ENCODE data around the gene PEX13.

PEX13 gene

DNA sequence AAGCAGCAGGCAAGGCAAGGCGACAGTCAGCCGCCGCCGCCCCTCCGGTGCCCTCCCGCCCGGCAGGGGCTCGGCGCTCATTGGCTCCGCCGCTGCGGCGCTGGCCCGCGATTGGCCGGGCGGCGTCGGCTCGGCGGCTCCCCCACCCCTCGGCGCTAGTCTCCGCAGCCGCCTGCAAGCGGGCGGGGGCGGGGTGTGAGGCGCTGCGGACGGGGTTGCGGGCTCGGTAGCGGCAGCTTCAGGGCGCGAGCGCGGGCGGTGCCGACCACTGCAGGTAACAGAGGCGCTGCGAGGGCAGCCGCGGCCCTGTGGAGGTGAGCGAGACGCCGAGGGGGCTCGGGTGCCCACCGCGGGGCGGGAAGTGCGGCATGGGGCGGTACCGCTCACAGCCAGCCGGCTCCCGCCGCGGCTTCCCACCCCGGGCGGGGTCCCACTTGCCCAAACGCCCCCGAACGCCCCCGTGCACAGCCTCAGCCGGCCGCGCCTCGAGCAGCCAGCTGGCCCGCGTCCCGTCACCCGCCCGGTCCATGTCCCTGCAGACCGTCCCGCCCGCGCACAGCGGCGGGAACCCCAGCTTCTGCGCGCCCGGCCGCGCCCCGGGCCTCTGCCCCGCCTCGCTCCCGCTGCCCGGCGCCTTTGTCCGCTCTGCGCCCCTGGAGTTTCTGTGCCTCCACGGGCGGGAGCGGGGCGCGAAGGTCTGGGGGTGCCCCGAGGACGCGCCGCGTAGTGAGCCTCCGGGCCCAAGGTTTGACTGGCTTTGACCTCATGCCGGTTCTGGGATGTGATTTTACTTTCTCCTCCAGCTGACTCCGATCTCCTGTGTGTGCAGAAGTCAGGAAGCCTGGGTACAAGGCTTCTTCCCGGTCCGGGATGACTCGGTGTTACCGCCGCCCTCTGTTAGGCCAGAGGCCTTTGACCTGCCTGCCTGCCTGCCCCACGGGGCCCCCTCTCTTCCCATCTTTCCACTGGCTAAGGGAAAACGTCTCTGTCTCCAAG, 48.5 kb downstream of the PEX13 start, which contains the start of gene SANBR (continued):
- TF ChIP-seq ZNF354C (tag by site-specific recombination; IDR thresholded peaks at IDR 0.05; ENCODE audit: borderline replicate concordance, low read depth) (no peak), ZSCAN23 (tag by site-specific recombination; IDR thresholded peaks at IDR 0.05) (no peak), ZBTB1 (tag by site-specific recombination; IDR thresholded peaks at IDR 0.05) (no peak), ZNF530 (tag by site-specific recombination; IDR thresholded peaks at IDR 0.05; ENCODE audit: low read depth) (no peak), ZBTB48 (tag by site-specific recombination; IDR thresholded peaks at IDR 0.05) (no peak), ZNF623 (tag by site-specific recombination; IDR thresholded peaks at IDR 0.05) (no peak), SCRT2 (tag by site-specific recombination; IDR thresholded peaks at IDR 0.05) (no peak), ZNF366 (tag by site-specific recombination; conservative IDR thresholded peaks at IDR 0.05) (no peak), SP2 (tag by site-specific recombination; IDR thresholded peaks at IDR 0.05) (peak; percentile 34; the same call in 1 of the 2 replicates), ZNF571 (tag by site-specific recombination; IDR thresholded peaks at IDR 0.05) (no peak), ZNF239 (tag by site-specific recombination; IDR thresholded peaks at IDR 0.05) (no peak), KLF9 (tag by site-specific recombination; IDR thresholded peaks at IDR 0.05; ENCODE audit: low read depth) (0 out of 2 replicates have a peak, but pooled peaks have one; percentile 46), GLIS2 (tag by site-specific recombination; IDR thresholded peaks at IDR 0.05) (peak; percentile 54; the same call in 1 of the 2 replicates), ZNF335 (tag by site-specific recombination; conservative IDR thresholded peaks at IDR 0.05) (peak; percentile 72), KLF8 (tag by site-specific recombination; IDR thresholded peaks at IDR 0.05) (peak; percentile 73; the same call in 1 of the 2 replicates), ZNF677 (tag by site-specific recombination; IDR thresholded peaks at IDR 0.05) (no peak)
- TF ChIP-seq, protein P1, sequence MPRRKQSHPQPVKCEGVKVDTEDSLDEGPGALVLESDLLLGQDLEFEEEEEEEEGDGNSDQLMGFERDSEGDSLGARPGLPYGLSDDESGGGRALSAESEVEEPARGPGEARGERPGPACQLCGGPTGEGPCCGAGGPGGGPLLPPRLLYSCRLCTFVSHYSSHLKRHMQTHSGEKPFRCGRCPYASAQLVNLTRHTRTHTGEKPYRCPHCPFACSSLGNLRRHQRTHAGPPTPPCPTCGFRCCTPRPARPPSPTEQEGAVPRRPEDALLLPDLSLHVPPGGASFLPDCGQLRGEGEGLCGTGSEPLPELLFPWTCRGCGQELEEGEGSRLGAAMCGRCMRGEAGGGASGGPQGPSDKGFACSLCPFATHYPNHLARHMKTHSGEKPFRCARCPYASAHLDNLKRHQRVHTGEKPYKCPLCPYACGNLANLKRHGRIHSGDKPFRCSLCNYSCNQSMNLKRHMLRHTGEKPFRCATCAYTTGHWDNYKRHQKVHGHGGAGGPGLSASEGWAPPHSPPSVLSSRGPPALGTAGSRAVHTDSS (tag by site-specific recombination; IDR thresholded peaks at IDR 0.05), result no peak
- TF ChIP-seq, protein P2, sequence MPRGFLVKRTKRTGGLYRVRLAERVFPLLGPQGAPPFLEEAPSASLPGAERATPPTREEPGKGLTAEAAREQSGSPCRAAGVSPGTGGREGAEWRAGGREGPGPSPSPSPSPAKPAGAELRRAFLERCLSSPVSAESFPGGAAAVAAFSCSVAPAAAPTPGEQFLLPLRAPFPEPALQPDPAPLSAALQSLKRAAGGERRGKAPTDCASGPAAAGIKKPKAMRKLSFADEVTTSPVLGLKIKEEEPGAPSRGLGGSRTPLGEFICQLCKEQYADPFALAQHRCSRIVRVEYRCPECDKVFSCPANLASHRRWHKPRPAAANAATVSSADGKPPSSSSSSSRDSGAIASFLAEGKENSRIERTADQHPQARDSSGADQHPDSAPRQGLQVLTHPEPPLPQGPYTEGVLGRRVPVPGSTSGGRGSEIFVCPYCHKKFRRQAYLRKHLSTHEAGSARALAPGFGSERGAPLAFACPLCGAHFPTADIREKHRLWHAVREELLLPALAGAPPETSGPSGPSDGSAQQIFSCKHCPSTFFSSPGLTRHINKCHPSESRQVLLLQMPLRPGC (tag by site-specific recombination; IDR thresholded peaks at IDR 0.05), result no peak
- TF ChIP-seq, protein P3, sequence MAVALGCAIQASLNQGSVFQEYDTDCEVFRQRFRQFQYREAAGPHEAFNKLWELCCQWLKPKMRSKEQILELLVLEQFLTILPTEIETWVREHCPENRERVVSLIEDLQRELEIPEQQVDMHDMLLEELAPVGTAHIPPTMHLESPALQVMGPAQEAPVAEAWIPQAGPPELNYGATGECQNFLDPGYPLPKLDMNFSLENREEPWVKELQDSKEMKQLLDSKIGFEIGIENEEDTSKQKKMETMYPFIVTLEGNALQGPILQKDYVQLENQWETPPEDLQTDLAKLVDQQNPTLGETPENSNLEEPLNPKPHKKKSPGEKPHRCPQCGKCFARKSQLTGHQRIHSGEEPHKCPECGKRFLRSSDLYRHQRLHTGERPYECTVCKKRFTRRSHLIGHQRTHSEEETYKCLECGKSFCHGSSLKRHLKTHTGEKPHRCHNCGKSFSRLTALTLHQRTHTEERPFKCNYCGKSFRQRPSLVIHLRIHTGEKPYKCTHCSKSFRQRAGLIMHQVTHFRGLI (tag by site-specific recombination; IDR thresholded peaks at IDR 0.05), result no peak
- TF ChIP-seq, protein P4, sequence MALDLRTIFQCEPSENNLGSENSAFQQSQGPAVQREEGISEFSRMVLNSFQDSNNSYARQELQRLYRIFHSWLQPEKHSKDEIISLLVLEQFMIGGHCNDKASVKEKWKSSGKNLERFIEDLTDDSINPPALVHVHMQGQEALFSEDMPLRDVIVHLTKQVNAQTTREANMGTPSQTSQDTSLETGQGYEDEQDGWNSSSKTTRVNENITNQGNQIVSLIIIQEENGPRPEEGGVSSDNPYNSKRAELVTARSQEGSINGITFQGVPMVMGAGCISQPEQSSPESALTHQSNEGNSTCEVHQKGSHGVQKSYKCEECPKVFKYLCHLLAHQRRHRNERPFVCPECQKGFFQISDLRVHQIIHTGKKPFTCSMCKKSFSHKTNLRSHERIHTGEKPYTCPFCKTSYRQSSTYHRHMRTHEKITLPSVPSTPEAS (tag by site-specific recombination; IDR thresholded peaks at IDR 0.05), result no peak
- TF ChIP-seq, protein P5, sequence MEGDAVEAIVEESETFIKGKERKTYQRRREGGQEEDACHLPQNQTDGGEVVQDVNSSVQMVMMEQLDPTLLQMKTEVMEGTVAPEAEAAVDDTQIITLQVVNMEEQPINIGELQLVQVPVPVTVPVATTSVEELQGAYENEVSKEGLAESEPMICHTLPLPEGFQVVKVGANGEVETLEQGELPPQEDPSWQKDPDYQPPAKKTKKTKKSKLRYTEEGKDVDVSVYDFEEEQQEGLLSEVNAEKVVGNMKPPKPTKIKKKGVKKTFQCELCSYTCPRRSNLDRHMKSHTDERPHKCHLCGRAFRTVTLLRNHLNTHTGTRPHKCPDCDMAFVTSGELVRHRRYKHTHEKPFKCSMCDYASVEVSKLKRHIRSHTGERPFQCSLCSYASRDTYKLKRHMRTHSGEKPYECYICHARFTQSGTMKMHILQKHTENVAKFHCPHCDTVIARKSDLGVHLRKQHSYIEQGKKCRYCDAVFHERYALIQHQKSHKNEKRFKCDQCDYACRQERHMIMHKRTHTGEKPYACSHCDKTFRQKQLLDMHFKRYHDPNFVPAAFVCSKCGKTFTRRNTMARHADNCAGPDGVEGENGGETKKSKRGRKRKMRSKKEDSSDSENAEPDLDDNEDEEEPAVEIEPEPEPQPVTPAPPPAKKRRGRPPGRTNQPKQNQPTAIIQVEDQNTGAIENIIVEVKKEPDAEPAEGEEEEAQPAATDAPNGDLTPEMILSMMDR (tag by site-specific recombination; IDR thresholded peaks at IDR 0.05), result 0 out of 2 replicates have a peak, but pooled peaks have one; percentile 16
- TF ChIP-seq, protein P6, sequence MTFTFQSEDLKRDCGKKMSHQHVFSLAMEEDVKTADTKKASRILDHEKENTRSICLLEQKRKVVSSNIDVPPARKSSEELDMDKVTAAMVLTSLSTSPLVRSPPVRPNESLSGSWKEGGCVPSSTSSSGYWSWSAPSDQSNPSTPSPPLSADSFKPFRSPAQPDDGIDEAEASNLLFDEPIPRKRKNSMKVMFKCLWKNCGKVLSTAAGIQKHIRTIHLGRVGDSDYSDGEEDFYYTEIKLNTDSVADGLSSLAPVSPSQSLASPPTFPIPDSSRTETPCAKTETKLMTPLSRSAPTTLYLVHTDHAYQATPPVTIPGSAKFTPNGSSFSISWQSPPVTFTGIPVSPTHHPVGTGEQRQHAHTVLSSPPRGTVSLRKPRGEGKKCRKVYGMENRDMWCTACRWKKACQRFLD (tag by site-specific recombination; IDR thresholded peaks at IDR 0.05), result no peak
- TF ChIP-seq, protein P7, sequence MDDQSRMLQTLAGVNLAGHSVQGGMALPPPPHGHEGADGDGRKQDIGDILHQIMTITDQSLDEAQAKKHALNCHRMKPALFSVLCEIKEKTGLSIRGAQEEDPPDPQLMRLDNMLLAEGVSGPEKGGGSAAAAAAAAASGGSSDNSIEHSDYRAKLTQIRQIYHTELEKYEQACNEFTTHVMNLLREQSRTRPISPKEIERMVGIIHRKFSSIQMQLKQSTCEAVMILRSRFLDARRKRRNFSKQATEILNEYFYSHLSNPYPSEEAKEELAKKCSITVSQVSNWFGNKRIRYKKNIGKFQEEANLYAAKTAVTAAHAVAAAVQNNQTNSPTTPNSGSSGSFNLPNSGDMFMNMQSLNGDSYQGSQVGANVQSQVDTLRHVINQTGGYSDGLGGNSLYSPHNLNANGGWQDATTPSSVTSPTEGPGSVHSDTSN (CRISPR knock-in tag; IDR thresholded peaks at IDR 0.05), result peak; percentile 73; the same call in 1 of the 2 replicates
- TF ChIP-seq, protein P8, sequence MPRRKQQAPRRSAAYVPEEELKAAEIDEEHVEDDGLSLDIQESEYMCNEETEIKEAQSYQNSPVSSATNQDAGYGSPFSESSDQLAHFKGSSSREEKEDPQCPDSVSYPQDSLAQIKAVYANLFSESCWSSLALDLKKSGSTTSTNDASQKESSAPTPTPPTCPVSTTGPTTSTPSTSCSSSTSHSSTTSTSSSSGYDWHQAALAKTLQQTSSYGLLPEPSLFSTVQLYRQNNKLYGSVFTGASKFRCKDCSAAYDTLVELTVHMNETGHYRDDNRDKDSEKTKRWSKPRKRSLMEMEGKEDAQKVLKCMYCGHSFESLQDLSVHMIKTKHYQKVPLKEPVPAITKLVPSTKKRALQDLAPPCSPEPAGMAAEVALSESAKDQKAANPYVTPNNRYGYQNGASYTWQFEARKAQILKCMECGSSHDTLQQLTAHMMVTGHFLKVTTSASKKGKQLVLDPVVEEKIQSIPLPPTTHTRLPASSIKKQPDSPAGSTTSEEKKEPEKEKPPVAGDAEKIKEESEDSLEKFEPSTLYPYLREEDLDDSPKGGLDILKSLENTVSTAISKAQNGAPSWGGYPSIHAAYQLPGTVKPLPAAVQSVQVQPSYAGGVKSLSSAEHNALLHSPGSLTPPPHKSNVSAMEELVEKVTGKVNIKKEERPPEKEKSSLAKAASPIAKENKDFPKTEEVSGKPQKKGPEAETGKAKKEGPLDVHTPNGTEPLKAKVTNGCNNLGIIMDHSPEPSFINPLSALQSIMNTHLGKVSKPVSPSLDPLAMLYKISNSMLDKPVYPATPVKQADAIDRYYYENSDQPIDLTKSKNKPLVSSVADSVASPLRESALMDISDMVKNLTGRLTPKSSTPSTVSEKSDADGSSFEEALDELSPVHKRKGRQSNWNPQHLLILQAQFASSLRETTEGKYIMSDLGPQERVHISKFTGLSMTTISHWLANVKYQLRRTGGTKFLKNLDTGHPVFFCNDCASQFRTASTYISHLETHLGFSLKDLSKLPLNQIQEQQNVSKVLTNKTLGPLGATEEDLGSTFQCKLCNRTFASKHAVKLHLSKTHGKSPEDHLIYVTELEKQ (tag by site-specific recombination; IDR thresholded peaks at IDR 0.05; ENCODE audit: borderline replicate concordance), result no peak
